Hepatocyte (in vitro differentiated cells): ENCODE measurements around the gene PARP3. TPM values are rescaled to one million over a fixed set of nuclear protein-coding genes. Genes with fewer than 3 reads are reported as not detected.
A peak's percentile ranks its signal among the peaks of the same experiment; 100 is the strongest.

ENCODE experiments used
- DNase-seq: peaks from one replicate; pipeline ENCODE4 v3.0.0-alpha.2; 2016; ENCODE audit warnings: low spot score
- H2AFZ ChIP-seq: fragments of 200-600 bp; sonication (generic); 2 replicates; pipeline ENCODE4 v1.6.0; 2016; ENCODE audit warnings: antibody characterized with exemption, mild to moderate bottlenecking
- H3K27ac ChIP-seq: fragments of 200-600 bp; sonication (generic); 2 replicates; pipeline ENCODE4 v1.5.1; 2016; ENCODE audit warnings: mild to moderate bottlenecking
- H3K27me3 ChIP-seq: fragments of 200-600 bp; sonication (generic); 2 replicates; pipeline ENCODE4 v1.6.1; 2016
- H3K36me3 ChIP-seq: fragments of 200-600 bp; sonication (generic); replicated peaks from 2 replicates; pipeline ENCODE4 v1.5.1; 2016; ENCODE audit warnings: low read depth; ENCODE audit not compliant: insufficient read depth
- H3K4me1 ChIP-seq: fragments of 200-600 bp; sonication (generic); 2 replicates; pipeline ENCODE4 v1.5.1; 2016; ENCODE audit warnings: mild to moderate bottlenecking, moderate library complexity; ENCODE audit not compliant: insufficient read depth
- H3K4me2 ChIP-seq: fragments of 200-600 bp; sonication (generic); 2 replicates; pipeline ENCODE4 v1.6.0; 2016
- H3K4me3 ChIP-seq: fragments of 200-600 bp; sonication (generic); 2 replicates; pipeline ENCODE4 v1.5.1; 2016; ENCODE audit warnings: mild to moderate bottlenecking
- H3K79me2 ChIP-seq: fragments of 200-600 bp; sonication (generic); 2 replicates; pipeline ENCODE4 v1.6.0; 2017; ENCODE audit warnings: mild to moderate bottlenecking
- H3K9me2 ChIP-seq: fragments of 200-600 bp; sonication (generic); replicated peaks from 2 replicates; pipeline ENCODE4 v1.6.0; 2017; ENCODE audit warnings: mild to moderate bottlenecking; ENCODE audit not compliant: insufficient read depth
- H3K9me3 ChIP-seq: fragments of 200-600 bp; sonication (generic); 2 replicates; pipeline ENCODE4 v1.5.1; 2016; ENCODE audit warnings: low read depth, mild to moderate bottlenecking
- H4K20me1 ChIP-seq: fragments of 200-600 bp; sonication (generic); 2 replicates; pipeline ENCODE4 v1.6.0; 2016; ENCODE audit warnings: mild to moderate bottlenecking; ENCODE audit not compliant: insufficient read depth, poor library complexity, severe bottlenecking
- EZH2 ChIP-seq: fragments of 200-600 bp; sonication (generic); IDR thresholded peaks from 2 replicates; pipeline ENCODE4 v1.6.1; 2016; ENCODE audit warnings: antibody characterized with exemption, mild to moderate bottlenecking, borderline replicate concordance
- EZH2phosphoT487 ChIP-seq: fragments of 200-600 bp; sonication (generic); IDR thresholded peaks from one replicate; pipeline ENCODE4 v1.6.1; 2018; ENCODE audit warnings: antibody characterized with exemption, mild to moderate bottlenecking, low read depth, moderate library complexity; ENCODE audit not compliant: unreplicated experiment, severe bottlenecking
- WGBS: methylation state at CpG from one replicate; pipeline ENCODE4 v1.1.6; 2016; ENCODE audit warnings: low lambda C conversion rate; ENCODE audit errors: missing lambda C conversion rate; 5-methylcytosine and 5-hydroxymethylcytosine counted together
- polyA plus RNA-seq: library from polyadenylated mRNA; unstranded; fragments of >200 nt; fragmentation: Nextera tagmentation; extraction: Ambion mirVana; gene quantifications from 2 replicates; pipeline ENCODE4 v1.2.1, GENCODE V29; 2016
- total RNA-seq: library from RNA; depleted of rRNA; stranded (reverse); fragments of >200 nt; gene quantifications from 2 replicates; pipeline ENCODE4 v1.2.3, GENCODE V29; 2014
- TF ChIP-seq, protein P1 (sequence below): fragments of 200-600 bp; sonication (generic); IDR thresholded peaks from 2 replicates; pipeline ENCODE4 v1.5.1; 2016; ENCODE audit warnings: antibody characterized with exemption, mild to moderate bottlenecking; ENCODE audit not compliant: poor library complexity

Gene PARP3
- total and polyA plus RNA-seq, 2 experiments from 2014 or later = 9.3 to 10.3 TPM

DNA sequence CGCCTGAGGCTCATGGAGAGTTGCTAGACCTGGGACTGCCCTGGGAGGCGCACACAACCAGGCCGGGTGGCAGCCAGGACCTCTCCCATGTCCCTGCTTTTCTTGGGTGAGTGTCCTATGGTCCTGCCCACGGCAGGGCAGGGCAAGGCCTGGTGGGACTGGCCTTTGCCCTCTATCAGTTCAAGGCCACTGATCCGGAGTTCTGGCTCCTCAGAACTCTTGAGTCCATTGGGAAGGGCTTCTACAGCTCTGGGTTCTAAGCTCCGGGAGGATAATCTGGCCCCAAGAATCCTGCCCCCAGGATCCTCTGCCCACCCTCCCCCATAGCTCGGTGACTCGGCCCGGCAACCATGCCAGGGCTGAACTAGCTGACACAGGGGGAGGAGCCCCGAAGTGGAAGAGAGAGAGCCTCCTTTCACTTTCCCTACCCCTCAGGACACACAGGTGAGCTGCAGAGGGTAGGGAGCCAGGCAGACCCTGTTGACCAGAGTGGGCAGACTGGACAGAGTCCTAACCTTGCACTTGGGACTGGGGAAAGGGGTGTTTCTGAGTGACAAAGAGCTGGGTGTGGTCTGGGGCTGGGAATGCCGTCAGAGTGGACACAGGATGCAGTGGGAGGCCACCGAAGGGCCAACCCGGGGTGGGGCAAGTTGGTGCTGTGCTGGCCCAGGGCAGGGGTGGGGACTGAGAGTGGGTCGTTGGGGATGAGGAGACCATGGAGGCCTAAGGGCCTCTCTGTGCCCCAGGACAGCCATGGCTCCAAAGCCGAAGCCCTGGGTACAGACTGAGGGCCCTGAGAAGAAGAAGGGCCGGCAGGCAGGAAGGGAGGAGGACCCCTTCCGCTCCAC lies 664 bp downstream of the PARP3 start:
- Histone ChIP-seq H4K20me1 (no peaks in the 10 kb centered on the region), H3K36me3 (no peaks in the 10 kb centered on the region), H3K4me3 (no peak overlapping the region), H3K27me3 (no peaks in the 10 kb centered on the region), H3K4me2 (peak overlapping the region; percentile 72), H2AFZ (peak overlapping the region; percentile 33), H3K4me1 (peaks cover 10% of the 10 kb centered on the region), H3K79me2 (peaks cover 24% of the 10 kb centered on the region), H3K9me3 (no peaks in the 10 kb centered on the region), H3K9me2 (no peaks in the 10 kb centered on the region), H3K27ac (peak overlapping the region; percentile 82)
- TF ChIP-seq EZH2phosphoT487 = no peak
- TF ChIP-seq EZH2 = no peak
- TF ChIP-seq, protein P1, sequence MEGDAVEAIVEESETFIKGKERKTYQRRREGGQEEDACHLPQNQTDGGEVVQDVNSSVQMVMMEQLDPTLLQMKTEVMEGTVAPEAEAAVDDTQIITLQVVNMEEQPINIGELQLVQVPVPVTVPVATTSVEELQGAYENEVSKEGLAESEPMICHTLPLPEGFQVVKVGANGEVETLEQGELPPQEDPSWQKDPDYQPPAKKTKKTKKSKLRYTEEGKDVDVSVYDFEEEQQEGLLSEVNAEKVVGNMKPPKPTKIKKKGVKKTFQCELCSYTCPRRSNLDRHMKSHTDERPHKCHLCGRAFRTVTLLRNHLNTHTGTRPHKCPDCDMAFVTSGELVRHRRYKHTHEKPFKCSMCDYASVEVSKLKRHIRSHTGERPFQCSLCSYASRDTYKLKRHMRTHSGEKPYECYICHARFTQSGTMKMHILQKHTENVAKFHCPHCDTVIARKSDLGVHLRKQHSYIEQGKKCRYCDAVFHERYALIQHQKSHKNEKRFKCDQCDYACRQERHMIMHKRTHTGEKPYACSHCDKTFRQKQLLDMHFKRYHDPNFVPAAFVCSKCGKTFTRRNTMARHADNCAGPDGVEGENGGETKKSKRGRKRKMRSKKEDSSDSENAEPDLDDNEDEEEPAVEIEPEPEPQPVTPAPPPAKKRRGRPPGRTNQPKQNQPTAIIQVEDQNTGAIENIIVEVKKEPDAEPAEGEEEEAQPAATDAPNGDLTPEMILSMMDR = no peak
- peak; percentile 63 for DNase-seq
- 72% methylated on average over 16 of the region's 17 CpGs for WGBS

- Histone ChIP-seq H3K9me2 (no peaks in the 10 kb centered on the region), H3K4me3 (no peak overlapping the region), H3K4me2 (no peak overlapping the region), H3K4me1 (peaks cover 10% of the 10 kb centered on the region), H3K27ac (peak overlapping the region; percentile 82), H3K9me3 (no peaks in the 10 kb centered on the region), H3K36me3 (no peaks in the 10 kb centered on the region), H3K79me2 (peaks cover 24% of the 10 kb centered on the region), H2AFZ (no peak overlapping the region), H4K20me1 (no peaks in the 10 kb centered on the region), H3K27me3 (no peaks in the 10 kb centered on the region)
- DNase-seq = no peak
- TF ChIP-seq, protein P1 = no peak
- TF ChIP-seq EZH2 (no peak), EZH2phosphoT487 (no peak)
- WGBS = 98% methylated on average over 15 of the region's 21 CpGs
These were observed 1.6 kb downstream of the PARP3 start for GRCh38 chr3:51943451-51944391.

DNA sequence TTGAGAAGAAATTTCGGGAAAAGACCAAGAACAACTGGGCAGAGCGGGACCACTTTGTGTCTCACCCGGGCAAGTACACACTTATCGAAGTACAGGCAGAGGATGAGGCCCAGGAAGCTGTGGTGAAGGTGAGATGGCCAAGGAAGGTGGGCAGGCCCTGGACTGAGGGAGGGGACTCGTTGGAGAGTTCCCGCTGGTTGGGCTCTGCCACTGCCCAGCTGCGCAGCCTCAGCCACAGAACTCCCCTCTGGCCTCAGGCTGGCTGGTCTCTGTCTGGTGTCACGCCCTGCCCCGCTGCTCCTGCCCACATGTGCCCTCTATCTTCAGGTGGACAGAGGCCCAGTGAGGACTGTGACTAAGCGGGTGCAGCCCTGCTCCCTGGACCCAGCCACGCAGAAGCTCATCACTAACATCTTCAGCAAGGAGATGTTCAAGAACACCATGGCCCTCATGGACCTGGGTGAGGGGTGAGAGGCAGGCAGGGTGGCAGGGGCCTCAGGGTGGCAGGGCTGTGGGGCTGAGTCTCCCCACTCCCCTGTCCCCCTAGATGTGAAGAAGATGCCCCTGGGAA lies 2.4 kb downstream of the PARP3 start:
- DNase-seq = no peak
- Histone ChIP-seq H3K9me3 (no peaks in the 10 kb centered on the region), H2AFZ (no peak overlapping the region), H3K27me3 (no peaks in the 10 kb centered on the region), H3K4me3 (no peak overlapping the region), H4K20me1 (no peaks in the 10 kb centered on the region), H3K4me2 (no peak overlapping the region), H3K27ac (no peak overlapping the region), H3K79me2 (peaks cover 18% of the 10 kb centered on the region), H3K9me2 (no peaks in the 10 kb centered on the region), H3K36me3 (no peaks in the 10 kb centered on the region), H3K4me1 (peaks cover 10% of the 10 kb centered on the region)
- TF ChIP-seq EZH2 (no peak), EZH2phosphoT487 (no peak)
- TF ChIP-seq, protein P1 = no peak
- 95% methylated on average over 11 of the region's 11 CpGs for WGBS
